PC-3 (cell line): ENCODE measurements around the gene CARMIL1. TPM values are rescaled to one million over a fixed set of nuclear protein-coding genes. Genes with fewer than 3 reads are reported as not detected.
"Not testable (repeated sequence)": the region's sequence is repeated elsewhere in the genome, so short reads cannot be mapped to it uniquely, and the experiment has no call there.

ENCODE experiments used
- ATAC-seq: fragments of 200-7000 bp; cut with Tn5 transposase; 2 replicates; pipeline ENCODE4 v1.9.1; 2020; ENCODE audit warnings: mild to moderate bottlenecking, moderate library complexity
- BruUV-seq: library from RNA; stranded (reverse); fragments of 400-500 nt; replicated peaks from 2 replicates; lab custom pipeline; 2021; lab: Mats Ljungman, UMichigan
- CTCF ChIA-PET: fragments of 300-600 bp; sonication (Branson Sonifier 250); formaldehyde crosslinking; loops from one replicate; lab custom pipeline; 2022; ENCODE audit warnings: antibody characterized with exemption; lab: Charles Lee
- POLR2A ChIA-PET: fragments of 300-600 bp; sonication (Branson Sonifier 250); formaldehyde crosslinking; loops from one replicate; lab custom pipeline; 2022; ENCODE audit warnings: antibody characterized with exemption; ENCODE audit not compliant: unreplicated experiment; lab: Charles Lee
- DNase-seq: peaks from one replicate; pipeline ENCODE4 v3.0.0-alpha.2; 2015
- H2AFZ ChIP-seq: fragments of 300-600 bp; sonication (generic); 2 replicates; pipeline ENCODE4 v1.6.0; 2016; ENCODE audit warnings: antibody characterized with exemption, low read length
- H3F3A ChIP-seq: fragments of 300-600 bp; sonication (generic); one replicate; pipeline ENCODE4 v1.6.0; 2017; ENCODE audit warnings: antibody characterized with exemption, low read length, control low read depth, mild to moderate bottlenecking; ENCODE audit not compliant: unreplicated experiment
- H3K27ac ChIP-seq: fragments of 300-600 bp; sonication (generic); 2 replicates; pipeline ENCODE4 v1.5.1; 2016; ENCODE audit warnings: mild to moderate bottlenecking, low read length
- H3K27me3 ChIP-seq: fragments of 300-600 bp; sonication (generic); 2 replicates; pipeline ENCODE4 v1.6.1; 2016; ENCODE audit warnings: low read length, mixed read lengths
- H3K36me3 ChIP-seq: fragments of 300-600 bp; sonication (generic); 2 replicates; pipeline ENCODE4 v1.6.1; 2016; ENCODE audit warnings: low read depth, mixed run types, low read length, mixed read lengths
- H3K4me1 ChIP-seq: fragments of 300-600 bp; sonication (generic); 2 replicates; pipeline ENCODE4 v1.5.1; 2016; ENCODE audit warnings: low read length; ENCODE audit not compliant: insufficient read depth
- H3K4me2 ChIP-seq: fragments of 300-600 bp; sonication (generic); 2 replicates; pipeline ENCODE4 v1.6.0; 2016; ENCODE audit warnings: low read length
- H3K4me3 ChIP-seq: fragments of 300-600 bp; sonication (generic); 2 replicates; pipeline ENCODE4 v1.5.1; 2016; ENCODE audit warnings: mild to moderate bottlenecking, low read length, mixed read lengths
- H3K79me2 ChIP-seq: fragments of 300-600 bp; sonication (generic); 2 replicates; pipeline ENCODE4 v1.6.1; 2017; ENCODE audit warnings: low read length, mixed read lengths
- H3K9ac ChIP-seq: fragments of 300-600 bp; sonication (generic); 2 replicates; pipeline ENCODE4 v1.6.0; 2016; ENCODE audit warnings: mild to moderate bottlenecking, low read length
- H3K9me2 ChIP-seq: fragments of 300-600 bp; sonication (generic); replicated peaks from 2 replicates; pipeline ENCODE4 v1.6.1; 2016; ENCODE audit warnings: mixed run types, low read length, mixed read lengths
- H3K9me3 ChIP-seq: fragments of 300-600 bp; sonication (generic); 2 replicates; pipeline ENCODE4 v1.6.1; 2016; ENCODE audit warnings: low read length, mixed read lengths
- H4K20me1 ChIP-seq: fragments of 300-600 bp; sonication (generic); 2 replicates; pipeline ENCODE4 v1.6.1; 2016; ENCODE audit warnings: low read length, mixed read lengths
- CTCF ChIP-seq: fragments of 300-600 bp; sonication (generic); conservative IDR thresholded peaks from 2 replicates; pipeline ENCODE4 v1.5.1; 2017; ENCODE audit warnings: antibody characterized with exemption, low read depth, mild to moderate bottlenecking, low read length
- EZH2 ChIP-seq: fragments of 300-600 bp; sonication (generic); IDR thresholded peaks from one replicate; pipeline ENCODE4 v1.6.1; 2017; ENCODE audit warnings: antibody characterized with exemption, mild to moderate bottlenecking, low read length; ENCODE audit not compliant: unreplicated experiment
- EZH2phosphoT487 ChIP-seq: fragments of 300-600 bp; sonication (generic); IDR thresholded peaks from 2 replicates; pipeline ENCODE4 v1.6.1; 2018; ENCODE audit warnings: mild to moderate bottlenecking, antibody characterized with exemption, low read length, borderline replicate concordance
- intact Hi-C: fragments of 100-400 bp; cut with micrococcal nuclease; formaldehyde crosslinking; loops from 2 replicates; pipeline ENCODE4 v1.9.0; 2023
- total RNA-seq: library from RNA; depleted of rRNA; stranded (reverse); fragments of >200 nt; gene quantifications from 2 replicates; pipeline ENCODE4 v1.2.3, GENCODE V29; 2014

CARMIL1 gene
- total RNA-seq, 1 experiment from 2014 or later: 22.0 TPM

GRCh38 chr6:25297039-25297441 is 17.9 kb downstream of the CARMIL1 start:
- Histone ChIP-seq H3K9me2 (no peaks in the 10 kb centered on the region), H3K27ac (no peak overlapping the region), H3F3A (no peaks in the 10 kb centered on the region), H3K79me2 (peaks cover 44% of the 10 kb centered on the region), H3K4me2 (no peak overlapping the region), H3K36me3 (no peaks in the 10 kb centered on the region), H4K20me1 (no peaks in the 10 kb centered on the region), H2AFZ (no peak overlapping the region), H3K27me3 (no peaks in the 10 kb centered on the region), H3K9me3 (no peaks in the 10 kb centered on the region), H3K9ac (no peak overlapping the region), H3K4me1 (no peaks in the 10 kb centered on the region), H3K4me3 (no peak overlapping the region)
- intact Hi-C loops: no loop called here
- TF ChIP-seq EZH2 (no peak), EZH2phosphoT487 (no peak), CTCF (no peak)
- POLR2A ChIA-PET: no interaction called here
- no peak for ATAC-seq
- DNase-seq: no peak
- BruUV-seq: no TSS peak
- CTCF ChIA-PET: no interaction called here

DNA sequence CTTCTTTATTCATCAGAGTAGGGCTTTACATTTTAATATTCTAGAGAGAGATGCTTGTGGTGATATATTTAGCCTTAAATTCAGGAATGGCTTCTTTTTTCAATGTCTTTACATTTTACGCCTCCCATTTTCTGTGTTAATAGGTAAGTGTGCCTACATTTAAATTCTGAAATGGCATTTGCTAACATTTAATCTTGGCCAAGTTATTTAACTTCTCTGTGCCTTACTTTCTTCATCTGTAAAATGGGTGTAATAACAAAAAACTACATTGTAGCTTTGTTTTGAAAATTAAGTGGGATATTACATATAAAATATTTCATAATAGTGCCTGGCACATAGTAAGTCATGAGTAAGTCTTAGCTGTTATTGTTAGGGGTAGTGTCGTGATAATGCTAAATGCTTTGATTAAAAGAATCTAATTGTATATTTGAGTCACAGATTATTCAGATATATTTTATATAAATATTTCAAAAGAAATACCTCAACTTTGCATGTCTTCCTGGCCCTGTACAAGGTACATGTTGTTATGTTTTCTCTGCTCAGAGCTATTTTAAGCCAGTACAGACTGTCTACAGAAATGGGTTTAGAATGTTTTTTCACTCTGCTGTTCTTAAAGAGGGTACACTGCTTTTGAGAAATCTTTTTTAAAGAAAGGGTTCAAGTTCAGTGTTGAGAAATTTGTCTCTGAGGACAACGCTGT is 18.8 kb downstream of the CARMIL1 start:
- Histone ChIP-seq H3F3A (no peaks in the 10 kb centered on the region), H3K4me1 (no peaks in the 10 kb centered on the region), H3K4me2 (no peak overlapping the region), H3K36me3 (no peaks in the 10 kb centered on the region), H3K27me3 (no peaks in the 10 kb centered on the region), H3K79me2 (peaks cover 41% of the 10 kb centered on the region), H3K9ac (no peak overlapping the region), H3K9me3 (no peaks in the 10 kb centered on the region), H3K9me2 (no peaks in the 10 kb centered on the region), H3K27ac (no peak overlapping the region), H3K4me3 (no peak overlapping the region), H2AFZ (no peak overlapping the region), H4K20me1 (no peaks in the 10 kb centered on the region)
- CTCF ChIA-PET: no interaction called here
- ATAC-seq (no peak), DNase-seq (no peak)
- POLR2A ChIA-PET: no interaction called here
- intact Hi-C loops: no loop called here
- BruUV-seq: no TSS peak
- no peak for TF ChIP-seq EZH2
- TF ChIP-seq EZH2phosphoT487: no peak
- TF ChIP-seq CTCF: no peak

GRCh38 chr6:25298523-25298865 is 19.3 kb downstream of the CARMIL1 start:
- ATAC-seq, H3K27me3 ChIP-seq, CTCF ChIA-PET, intact Hi-C loops, H3K9me2 ChIP-seq, H3K4me1 ChIP-seq, H3K4me3 ChIP-seq, H3K27ac ChIP-seq, DNase-seq, H3K9me3 ChIP-seq, BruUV-seq, H2AFZ ChIP-seq, POLR2A ChIA-PET, H4K20me1 ChIP-seq, H3F3A ChIP-seq, H3K4me2 ChIP-seq, H3K9ac ChIP-seq, H3K36me3 ChIP-seq: not testable (repeated sequence)
- H3K79me2 ChIP-seq: peaks cover 41% of the 10 kb centered on the region
